ENCODE results near the gene UGT1A8. TPM values are rescaled to one million over a fixed set of nuclear protein-coding genes. Genes with fewer than 3 reads are reported as not detected.

UGT1A8 gene
- total and polyA plus RNA-seq, 9 of the 15 experiments (the other 6 are each of a cell fraction or from before 2014, with no cell fraction given): 0.04 TPM; not detected in 8

- H3K27ac ChIP-seq (ENCODE audit: extremely low read depth, low read depth, low read length): no peak within 1 kb of the TSS
- H3K79me2 ChIP-seq (ENCODE audit: control insufficient read depth, insufficient read depth, low read length): no peaks in the 10 kb centered on the region
- H3K9me3 ChIP-seq (replicated peaks; ENCODE audit: control insufficient read depth, insufficient read depth, low read depth, low read length): no peaks in the 10 kb centered on the region
- no peak within 1 kb of the TSS for H2AFZ ChIP-seq (ENCODE audit: low read depth, low read length)
- 2% methylated on average over 5 of the region's 5 CpGs for WGBS (ENCODE audit: insufficient coverage, low coverage, missing lambda C conversion rate)
- no peaks in the 10 kb centered on the region for H3K9me1 ChIP-seq (ENCODE audit: control insufficient read depth, insufficient read depth, low read length)
- CTCF ChIA-PET (ENCODE audit: low intra/inter-chr PET ratio): no interaction called here
- H3K4me3 ChIP-seq: no peak within 1 kb of the TSS
- no peak within 1 kb of the TSS for H3K4me2 ChIP-seq (ENCODE audit: insufficient read depth, low read length)
- no peaks in the 10 kb centered on the region for H4K20me1 ChIP-seq (replicated peaks; ENCODE audit: control insufficient read depth, insufficient read depth, low read length)
- DNase-seq (ENCODE audit: extremely low read depth in 1 of 4, low spot score in 3 of 4): no peak
- no peak for TF ChIP-seq RCOR1 (IDR thresholded peaks at IDR 0.05; ENCODE audit: borderline replicate concordance in 1 of 2, low read depth in 2 of 2, low read length in 2 of 2)
- TF ChIP-seq ETV6 (IDR thresholded peaks at IDR 0.05; ENCODE audit: borderline replicate concordance in 1 of 2, low read depth in 2 of 2, low read length in 1 of 2): no peak
- TF ChIP-seq ETV6 (CRISPR knock-in tag; IDR thresholded peaks at IDR 0.05; ENCODE audit: borderline replicate concordance): no peak
- TF ChIP-seq ZNF133 (CRISPR knock-in tag; IDR thresholded peaks at IDR 0.05): no peak
- TF ChIP-seq JUN (IDR thresholded peaks at IDR 0.05; ENCODE audit: borderline replicate concordance, low read depth, low read length): no peak
- TF ChIP-seq JUN (CRISPR knock-in tag; IDR thresholded peaks at IDR 0.05; ENCODE audit: borderline replicate concordance): no peak
- TF ChIP-seq RBM17 (IDR thresholded peaks at IDR 0.05; ENCODE audit: borderline replicate concordance, low read depth, low read length): no peak
- no peak for TF ChIP-seq DIDO1 (tag; IDR thresholded peaks at IDR 0.05; ENCODE audit: low read depth)
- no peak for TF ChIP-seq FOXK1 (CRISPR knock-in tag; IDR thresholded peaks at IDR 0.05; ENCODE audit: borderline replicate concordance)
- no peak for TF ChIP-seq TBP (optimal IDR thresholded peaks at IDR 0.05; ENCODE audit: low read depth, low read length)
- TF ChIP-seq SUPT5H (IDR thresholded peaks at IDR 0.05): no peak
- TF ChIP-seq ZNF436 (CRISPR knock-in tag; IDR thresholded peaks at IDR 0.05): no peak
- TF ChIP-seq EGR1 (conservative IDR thresholded peaks at IDR 0.05): no peak
- TF ChIP-seq CXXC5 (CRISPR knock-in tag; IDR thresholded peaks at IDR 0.05): no peak
- no peak for TF ChIP-seq NR2F6 (CRISPR knock-in tag; IDR thresholded peaks at IDR 0.05)
- TF ChIP-seq, protein P1, sequence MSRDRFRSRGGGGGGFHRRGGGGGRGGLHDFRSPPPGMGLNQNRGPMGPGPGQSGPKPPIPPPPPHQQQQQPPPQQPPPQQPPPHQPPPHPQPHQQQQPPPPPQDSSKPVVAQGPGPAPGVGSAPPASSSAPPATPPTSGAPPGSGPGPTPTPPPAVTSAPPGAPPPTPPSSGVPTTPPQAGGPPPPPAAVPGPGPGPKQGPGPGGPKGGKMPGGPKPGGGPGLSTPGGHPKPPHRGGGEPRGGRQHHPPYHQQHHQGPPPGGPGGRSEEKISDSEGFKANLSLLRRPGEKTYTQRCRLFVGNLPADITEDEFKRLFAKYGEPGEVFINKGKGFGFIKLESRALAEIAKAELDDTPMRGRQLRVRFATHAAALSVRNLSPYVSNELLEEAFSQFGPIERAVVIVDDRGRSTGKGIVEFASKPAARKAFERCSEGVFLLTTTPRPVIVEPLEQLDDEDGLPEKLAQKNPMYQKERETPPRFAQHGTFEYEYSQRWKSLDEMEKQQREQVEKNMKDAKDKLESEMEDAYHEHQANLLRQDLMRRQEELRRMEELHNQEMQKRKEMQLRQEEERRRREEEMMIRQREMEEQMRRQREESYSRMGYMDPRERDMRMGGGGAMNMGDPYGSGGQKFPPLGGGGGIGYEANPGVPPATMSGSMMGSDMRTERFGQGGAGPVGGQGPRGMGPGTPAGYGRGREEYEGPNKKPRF (IDR thresholded peaks at IDR 0.05; ENCODE audit: low read depth, low read length): no peak
- TF ChIP-seq TFAM (CRISPR knock-in tag; conservative IDR thresholded peaks at IDR 0.05): no peak
- no peak for TF ChIP-seq GABPA (tag; conservative IDR thresholded peaks at IDR 0.05; ENCODE audit: low read depth)
- no peak for TF ChIP-seq STAT5A (IDR thresholded peaks at IDR 0.05; ENCODE audit: borderline replicate concordance, low read length)
- TF ChIP-seq IRF9 (tag; IDR thresholded peaks at IDR 0.05): no peak
- H3K9ac ChIP-seq (ENCODE audit: insufficient read depth in 1 of 2, low read depth in 2 of 2, low read length in 2 of 2): no peak within 1 kb of the TSS
- no peaks in the 10 kb centered on the region for H3K36me3 ChIP-seq (ENCODE audit: control insufficient read depth, insufficient read depth, low read length)
- FAIRE-seq: no peak
- in situ Hi-C loops (cut with MboI): no loop called here
- H3K27me3 ChIP-seq (ENCODE audit: control insufficient read depth in 2 of 2, insufficient read depth in 2 of 2, low read length in 2 of 2): no peaks in the 10 kb centered on the region
- no peaks in the 10 kb centered on the region for H3K4me1 ChIP-seq (replicated peaks in 1 of 2; ENCODE audit: control insufficient read depth in 2 of 2, insufficient read depth in 2 of 2, low read length in 2 of 2)
- intact Hi-C loops (cut with micrococcal nuclease): no loop called here
- BruUV-seq (replicated peaks): no TSS peak
- ATAC-seq: no peak
- POLR2A ChIA-PET: no interaction called here
Observed at GRCh38 chr2:233671290-233672161, 54.1 kb downstream of the UGT1A8 start, which contains the start of gene UGT1A9. TSS of gene UGT1A9 (plus strand) at chr2:233671898. CDS start at chr2:233671935, 37 bp downstream.
